ENCODE data around the gene MITF. TPM values are rescaled to one million over a fixed set of nuclear protein-coding genes. Genes with fewer than 3 reads are reported as not detected.

The MITF gene
- polyA plus RNA-seq, 1 experiment: 30.9 TPM

- no peak overlapping the region for H3K4me3 ChIP-seq (ENCODE audit: low read depth, low read length)
- ChIA-PET POLR2A (no interaction called here), CTCF (interaction anchor here (1.0 to 1.7 kb wide), 3 partner anchors 9 to 81 kb away, joined by 3 to 4 read pairs (median 4); no protein-coding TSS in a partner anchor)
Observed at GRCh38 chr3:69775751-69776150, 36.5 kb downstream of the MITF start.

GRCh38 chr3:69776289-69776688 lies 37.0 kb downstream of the MITF start:
- H3K27me3 ChIP-seq (ENCODE audit: control insufficient read depth, insufficient read depth, low read length): no peaks in the 10 kb centered on the region
- CTCF ChIA-PET: interaction anchor here (1.3 to 1.7 kb wide), 2 partner anchors 9 to 15 kb away, joined by 4 read pairs; no protein-coding TSS in a partner anchor
- TF ChIP-seq CTCF (IDR thresholded peaks at IDR 0.05; ENCODE audit: insufficient read depth, low read depth, low read length): no peak
- H3K36me3 ChIP-seq (ENCODE audit: control insufficient read depth, insufficient read depth, low read length): no peaks in the 10 kb centered on the region
- no peak for DNase-seq (ENCODE audit: low read depth)
- no peak overlapping the region for H3K4me3 ChIP-seq (ENCODE audit: low read depth, low read length)
- POLR2A ChIA-PET: no interaction called here

More at GRCh38 chr3:69775751-69776150, 36.5 kb downstream of the MITF start:
- no peaks in the 10 kb centered on the region for H3K36me3 ChIP-seq (ENCODE audit: control insufficient read depth, insufficient read depth, low read length)
- H3K27me3 ChIP-seq (ENCODE audit: control insufficient read depth, insufficient read depth, low read length): no peaks in the 10 kb centered on the region
- TF ChIP-seq CTCF (IDR thresholded peaks at IDR 0.05; ENCODE audit: insufficient read depth, low read depth, low read length): no peak
- no peak for DNase-seq (ENCODE audit: low read depth)

- no peaks in the 10 kb centered on the region for H3K36me3 ChIP-seq (ENCODE audit: control insufficient read depth, insufficient read depth, low read length)
- TF ChIP-seq CTCF (IDR thresholded peaks at IDR 0.05; ENCODE audit: insufficient read depth, low read depth, low read length): no peak
- H3K27me3 ChIP-seq (ENCODE audit: control insufficient read depth, insufficient read depth, low read length): no peaks in the 10 kb centered on the region
- CTCF ChIA-PET: interaction anchor here (1.3 kb wide), 1 partner anchor 15 kb away, joined by 4 read pairs; no protein-coding TSS in a partner anchor
- no peak for DNase-seq (ENCODE audit: low read depth)
- POLR2A ChIA-PET: no interaction called here
- H3K4me3 ChIP-seq (ENCODE audit: low read depth, low read length): no peak overlapping the region
Observed at GRCh38 chr3:69776920-69777581, 37.8 kb downstream of the MITF start.

- TF ChIP-seq CTCF (IDR thresholded peaks at IDR 0.05; ENCODE audit: insufficient read depth, low read depth, low read length): no peak
- CTCF ChIA-PET: no interaction called here
- H3K27me3 ChIP-seq (ENCODE audit: control insufficient read depth, insufficient read depth, low read length): no peaks in the 10 kb centered on the region
- no peak overlapping the region for H3K4me3 ChIP-seq (ENCODE audit: low read depth, low read length)
- no peak for DNase-seq (ENCODE audit: low read depth)
- no peaks in the 10 kb centered on the region for H3K36me3 ChIP-seq (ENCODE audit: control insufficient read depth, insufficient read depth, low read length)
- POLR2A ChIA-PET: no interaction called here
Observed at GRCh38 chr3:69777582-69777967, 38.3 kb downstream of the MITF start.

GRCh38 chr3:69781593-69781992 lies 42.3 kb downstream of the MITF start:
- H3K36me3 ChIP-seq (ENCODE audit: control insufficient read depth, insufficient read depth, low read length): no peaks in the 10 kb centered on the region
- no peak for DNase-seq (ENCODE audit: low read depth)
- no peaks in the 10 kb centered on the region for H3K27me3 ChIP-seq (ENCODE audit: control insufficient read depth, insufficient read depth, low read length)
- ChIA-PET POLR2A (no interaction called here), CTCF (interaction anchor here (0.9 to 1.4 kb wide), 2 partner anchors 8 to 10 kb away, joined by 3 to 4 read pairs; no protein-coding TSS in a partner anchor)
- TF ChIP-seq CTCF (IDR thresholded peaks at IDR 0.05; ENCODE audit: insufficient read depth, low read depth, low read length): no peak
- no peak overlapping the region for H3K4me3 ChIP-seq (ENCODE audit: low read depth, low read length)
